HepG2 (cell line): ENCODE results near the gene RPTOR.

Source experiments
- EHMT2 ChIP-seq: fragments of 200-600 bp; sonication (generic); IDR thresholded peaks from 2 replicates; pipeline ENCODE4 v1.7.0; 2017; ENCODE audit warnings: antibody characterized with exemption, low read depth, low read length, borderline replicate concordance
- FOXM1 ChIP-seq: sonication (generic); formaldehyde crosslinking; IDR thresholded peaks from 2 replicates; pipeline ENCODE4 v1.5.0; 2020; ENCODE audit warnings: missing genetic modification reagents
- MAFG ChIP-seq: sonication (generic); formaldehyde crosslinking; IDR thresholded peaks from 2 replicates; pipeline ENCODE4 v1.5.1; 2020; ENCODE audit warnings: mild to moderate bottlenecking, missing genetic modification reagents
- NCOA2 ChIP-seq: sonication (generic); formaldehyde crosslinking; IDR thresholded peaks from 2 replicates; pipeline ENCODE4 v1.8.0; 2022; ENCODE audit warnings: inconsistent platforms
- POLR2A ChIP-seq, 2 experiments: IDR thresholded peaks; 2 replicates each; pipeline ENCODE4 v1.6.1; 2011; ENCODE audit warnings: low read depth in 2 of 2, low read length in 2 of 2, mild to moderate bottlenecking in 1 of 2, moderate library complexity in 1 of 2; ENCODE audit not compliant: insufficient read depth in 1 of 2
- ZNF879 ChIP-seq: sonication (generic); formaldehyde crosslinking; IDR thresholded peaks from 2 replicates; pipeline ENCODE4 v1.8.1; 2023; ENCODE audit warnings: missing genetic modification reagents
- TF ChIP-seq, protein P1 (sequence below): sonication (generic); formaldehyde crosslinking; IDR thresholded peaks from 2 replicates; pipeline ENCODE4 v1.5.0; 2020; ENCODE audit warnings: mild to moderate bottlenecking, missing genetic modification reagents, moderate library complexity
- TF ChIP-seq, protein P2 (sequence below): sonication (generic); formaldehyde crosslinking; IDR thresholded peaks from 2 replicates; pipeline ENCODE4 v1.4.0; 2020; ENCODE audit warnings: mild to moderate bottlenecking, missing genetic modification reagents

DNA sequence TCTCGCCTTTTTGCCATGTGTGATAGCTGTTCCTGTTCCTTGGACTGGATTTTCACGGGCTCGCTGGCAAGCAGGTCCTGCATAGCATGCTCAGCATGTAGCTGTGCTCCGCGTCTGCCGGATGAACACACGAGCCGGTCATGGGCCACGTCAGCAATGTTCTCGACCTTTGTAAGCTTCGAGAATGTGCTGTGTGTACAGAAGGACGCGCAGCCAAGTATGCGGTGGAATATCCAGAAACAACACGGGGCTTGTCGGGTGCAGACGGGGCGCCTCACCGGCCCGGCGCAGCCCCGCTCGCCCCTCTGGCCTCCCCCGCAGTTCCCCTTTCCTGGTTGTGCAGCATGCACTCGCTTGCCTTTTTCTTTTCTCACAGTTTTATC, 42.2 kb downstream of the RPTOR start:
- no peak for TF ChIP-seq FOXM1 (CRISPR knock-in tag)
- no peak for TF ChIP-seq NCOA2 (CRISPR knock-in tag)
- TF ChIP-seq MAFG (CRISPR knock-in tag), result no peak
- TF ChIP-seq, protein P1, sequence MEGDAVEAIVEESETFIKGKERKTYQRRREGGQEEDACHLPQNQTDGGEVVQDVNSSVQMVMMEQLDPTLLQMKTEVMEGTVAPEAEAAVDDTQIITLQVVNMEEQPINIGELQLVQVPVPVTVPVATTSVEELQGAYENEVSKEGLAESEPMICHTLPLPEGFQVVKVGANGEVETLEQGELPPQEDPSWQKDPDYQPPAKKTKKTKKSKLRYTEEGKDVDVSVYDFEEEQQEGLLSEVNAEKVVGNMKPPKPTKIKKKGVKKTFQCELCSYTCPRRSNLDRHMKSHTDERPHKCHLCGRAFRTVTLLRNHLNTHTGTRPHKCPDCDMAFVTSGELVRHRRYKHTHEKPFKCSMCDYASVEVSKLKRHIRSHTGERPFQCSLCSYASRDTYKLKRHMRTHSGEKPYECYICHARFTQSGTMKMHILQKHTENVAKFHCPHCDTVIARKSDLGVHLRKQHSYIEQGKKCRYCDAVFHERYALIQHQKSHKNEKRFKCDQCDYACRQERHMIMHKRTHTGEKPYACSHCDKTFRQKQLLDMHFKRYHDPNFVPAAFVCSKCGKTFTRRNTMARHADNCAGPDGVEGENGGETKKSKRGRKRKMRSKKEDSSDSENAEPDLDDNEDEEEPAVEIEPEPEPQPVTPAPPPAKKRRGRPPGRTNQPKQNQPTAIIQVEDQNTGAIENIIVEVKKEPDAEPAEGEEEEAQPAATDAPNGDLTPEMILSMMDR, result no peak
- TF ChIP-seq EHMT2, result no peak
- TF ChIP-seq POLR2A (IDR thresholded peaks at IDR 0.05; ENCODE audit: insufficient read depth in 1 of 2, low read depth in 2 of 2, low read length in 2 of 2), result no peak
- TF ChIP-seq, protein P2, sequence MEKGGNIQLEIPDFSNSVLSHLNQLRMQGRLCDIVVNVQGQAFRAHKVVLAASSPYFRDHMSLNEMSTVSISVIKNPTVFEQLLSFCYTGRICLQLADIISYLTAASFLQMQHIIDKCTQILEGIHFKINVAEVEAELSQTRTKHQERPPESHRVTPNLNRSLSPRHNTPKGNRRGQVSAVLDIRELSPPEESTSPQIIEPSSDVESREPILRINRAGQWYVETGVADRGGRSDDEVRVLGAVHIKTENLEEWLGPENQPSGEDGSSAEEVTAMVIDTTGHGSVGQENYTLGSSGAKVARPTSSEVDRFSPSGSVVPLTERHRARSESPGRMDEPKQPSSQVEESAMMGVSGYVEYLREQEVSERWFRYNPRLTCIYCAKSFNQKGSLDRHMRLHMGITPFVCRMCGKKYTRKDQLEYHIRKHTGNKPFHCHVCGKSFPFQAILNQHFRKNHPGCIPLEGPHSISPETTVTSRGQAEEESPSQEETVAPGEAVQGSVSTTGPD (CRISPR knock-in tag), result no peak
- no peak for TF ChIP-seq ZNF879 (CRISPR knock-in tag)
